Vein endothelial cell (primary cell): ENCODE data around the gene RIPOR2. TPM values are rescaled to one million over a fixed set of nuclear protein-coding genes. Genes with fewer than 3 reads are reported as not detected.

Source experiments
- total RNA-seq: library from RNA; depleted of rRNA; stranded (reverse); fragments of >200 nt; gene quantifications from 2 replicates; pipeline ENCODE4 v1.2.3, GENCODE V29; 2012

Gene RIPOR2, protein sequence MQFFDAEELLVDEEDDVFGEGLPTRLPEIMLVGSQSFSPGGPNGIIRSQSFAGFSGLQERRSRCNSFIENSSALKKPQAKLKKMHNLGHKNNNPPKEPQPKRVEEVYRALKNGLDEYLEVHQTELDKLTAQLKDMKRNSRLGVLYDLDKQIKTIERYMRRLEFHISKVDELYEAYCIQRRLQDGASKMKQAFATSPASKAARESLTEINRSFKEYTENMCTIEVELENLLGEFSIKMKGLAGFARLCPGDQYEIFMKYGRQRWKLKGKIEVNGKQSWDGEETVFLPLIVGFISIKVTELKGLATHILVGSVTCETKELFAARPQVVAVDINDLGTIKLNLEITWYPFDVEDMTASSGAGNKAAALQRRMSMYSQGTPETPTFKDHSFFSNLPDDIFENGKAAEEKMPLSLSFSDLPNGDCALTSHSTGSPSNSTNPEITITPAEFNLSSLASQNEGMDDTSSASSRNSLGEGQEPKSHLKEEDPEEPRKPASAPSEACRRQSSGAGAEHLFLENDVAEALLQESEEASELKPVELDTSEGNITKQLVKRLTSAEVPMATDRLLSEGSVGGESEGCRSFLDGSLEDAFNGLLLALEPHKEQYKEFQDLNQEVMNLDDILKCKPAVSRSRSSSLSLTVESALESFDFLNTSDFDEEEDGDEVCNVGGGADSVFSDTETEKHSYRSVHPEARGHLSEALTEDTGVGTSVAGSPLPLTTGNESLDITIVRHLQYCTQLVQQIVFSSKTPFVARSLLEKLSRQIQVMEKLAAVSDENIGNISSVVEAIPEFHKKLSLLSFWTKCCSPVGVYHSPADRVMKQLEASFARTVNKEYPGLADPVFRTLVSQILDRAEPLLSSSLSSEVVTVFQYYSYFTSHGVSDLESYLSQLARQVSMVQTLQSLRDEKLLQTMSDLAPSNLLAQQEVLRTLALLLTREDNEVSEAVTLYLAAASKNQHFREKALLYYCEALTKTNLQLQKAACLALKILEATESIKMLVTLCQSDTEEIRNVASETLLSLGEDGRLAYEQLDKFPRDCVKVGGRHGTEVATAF
- total RNA-seq: under 0.01 and 0.10 TPM in 2 replicates

GRCh38 chr6:24935366-24936152 is at the start of gene RIPOR2:
Gene RIPOR2 (minus strand): TSS chr6:24935960. CDS start chr6:24935898, 62 bp downstream.

GRCh38 chr6:24798740-24799540 is 136.8 kb downstream of the RIPOR2 start, which contains the start of gene ARMH2:
Gene ARMH2 (minus strand): TSS chr6:24798917. CDS start chr6:24798857, 60 bp downstream.

DNA sequence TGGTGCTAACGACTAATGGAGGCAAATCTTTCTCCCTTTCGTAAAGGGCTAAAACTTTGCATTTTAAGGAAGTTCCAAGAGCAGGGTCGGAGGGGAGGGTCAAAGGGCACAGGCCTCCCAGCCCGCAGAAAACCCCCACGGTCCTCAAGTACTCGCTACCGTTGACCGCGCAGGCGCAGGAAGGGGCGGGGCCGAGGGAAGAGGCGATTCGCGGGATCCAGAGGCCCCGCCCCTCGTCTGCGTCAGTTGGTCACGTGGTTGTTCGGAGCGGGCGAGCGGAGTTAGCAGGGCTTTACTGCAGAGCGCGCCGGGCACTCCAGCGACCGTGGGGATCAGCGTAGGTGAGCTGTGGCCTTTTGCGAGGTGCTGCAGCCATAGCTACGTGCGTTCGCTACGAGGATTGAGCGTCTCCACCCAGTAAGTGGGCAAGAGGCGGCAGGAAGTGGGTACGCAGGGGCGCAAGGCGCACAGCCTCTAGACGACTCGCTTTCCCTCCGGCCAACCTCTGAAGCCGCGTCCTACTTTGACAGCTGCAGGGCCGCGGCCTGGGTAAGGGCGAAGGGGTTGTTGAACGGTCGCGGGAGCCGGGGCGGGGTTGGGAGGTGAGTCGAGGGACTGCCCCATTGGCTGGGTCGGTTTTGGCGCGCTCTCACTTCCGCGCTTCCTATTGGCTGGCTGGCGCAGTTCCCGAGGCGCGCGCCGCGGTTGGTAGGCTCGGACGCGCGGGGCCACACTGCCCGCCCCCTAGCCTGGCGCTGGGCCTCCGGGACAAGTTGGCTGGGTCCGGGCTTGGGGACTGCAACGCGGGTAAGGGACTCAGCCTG is 160.9 kb downstream of the RIPOR2 start, which contains the start of gene GMNN:
TSS of gene GMNN (plus strand) at position 242 of the 824 bp plus-strand sequence. CDS start 2,310 bp downstream, outside the sequence.

Other genes with a start within 250 kb of the RIPOR2 start
- 123 and 200 TPM in 2 replicates for gene C6orf62, start 216.8 kb downstream of the RIPOR2 start, total RNA-seq
- 14.0 and 28.7 TPM in 2 replicates for gene GMNN, start 161.0 kb downstream of the RIPOR2 start, total RNA-seq
- not detected in 2 replicates for gene ARMH2, start 137.0 kb downstream of the RIPOR2 start, total RNA-seq